ENCODE data around the gene LIMCH1.
"Not testable (repeated sequence)": the region's sequence is repeated elsewhere in the genome, so short reads cannot be mapped to it uniquely, and the experiment has no call there.

The LIMCH1 gene

DNA sequence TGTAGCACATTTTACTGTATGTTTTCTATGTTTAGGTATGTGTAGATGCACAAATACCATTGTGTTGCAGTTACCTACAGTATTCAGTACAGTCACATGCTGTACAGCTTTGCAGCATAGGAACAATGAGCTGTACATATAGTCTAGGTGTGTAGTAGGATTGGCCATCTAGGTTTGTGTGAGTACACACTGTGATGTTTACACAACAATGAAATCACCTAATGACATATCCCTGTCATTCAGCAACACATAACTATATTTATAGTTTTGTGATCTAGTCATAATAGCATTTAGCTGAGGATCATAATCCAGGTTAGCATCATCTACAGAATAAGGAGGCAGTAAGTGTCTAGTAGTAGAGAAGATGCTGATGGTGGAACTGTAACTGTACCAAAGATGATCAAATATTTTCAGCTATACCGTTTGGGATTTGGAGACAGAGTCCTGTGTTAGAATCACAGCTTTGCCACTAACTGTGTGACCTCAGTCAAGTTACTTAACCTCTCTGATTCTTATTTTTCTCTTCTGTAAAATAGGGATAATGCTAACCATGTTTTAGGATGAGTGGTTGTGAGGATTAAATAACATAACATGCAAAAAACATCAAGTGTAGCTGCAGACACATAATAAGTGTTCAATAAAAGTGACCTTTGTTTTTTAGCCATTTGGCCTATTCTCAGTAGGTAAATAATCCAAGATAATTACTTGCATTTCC lies 73.3 kb downstream of the LIMCH1 start:
- no peak for DNase-seq

DNA sequence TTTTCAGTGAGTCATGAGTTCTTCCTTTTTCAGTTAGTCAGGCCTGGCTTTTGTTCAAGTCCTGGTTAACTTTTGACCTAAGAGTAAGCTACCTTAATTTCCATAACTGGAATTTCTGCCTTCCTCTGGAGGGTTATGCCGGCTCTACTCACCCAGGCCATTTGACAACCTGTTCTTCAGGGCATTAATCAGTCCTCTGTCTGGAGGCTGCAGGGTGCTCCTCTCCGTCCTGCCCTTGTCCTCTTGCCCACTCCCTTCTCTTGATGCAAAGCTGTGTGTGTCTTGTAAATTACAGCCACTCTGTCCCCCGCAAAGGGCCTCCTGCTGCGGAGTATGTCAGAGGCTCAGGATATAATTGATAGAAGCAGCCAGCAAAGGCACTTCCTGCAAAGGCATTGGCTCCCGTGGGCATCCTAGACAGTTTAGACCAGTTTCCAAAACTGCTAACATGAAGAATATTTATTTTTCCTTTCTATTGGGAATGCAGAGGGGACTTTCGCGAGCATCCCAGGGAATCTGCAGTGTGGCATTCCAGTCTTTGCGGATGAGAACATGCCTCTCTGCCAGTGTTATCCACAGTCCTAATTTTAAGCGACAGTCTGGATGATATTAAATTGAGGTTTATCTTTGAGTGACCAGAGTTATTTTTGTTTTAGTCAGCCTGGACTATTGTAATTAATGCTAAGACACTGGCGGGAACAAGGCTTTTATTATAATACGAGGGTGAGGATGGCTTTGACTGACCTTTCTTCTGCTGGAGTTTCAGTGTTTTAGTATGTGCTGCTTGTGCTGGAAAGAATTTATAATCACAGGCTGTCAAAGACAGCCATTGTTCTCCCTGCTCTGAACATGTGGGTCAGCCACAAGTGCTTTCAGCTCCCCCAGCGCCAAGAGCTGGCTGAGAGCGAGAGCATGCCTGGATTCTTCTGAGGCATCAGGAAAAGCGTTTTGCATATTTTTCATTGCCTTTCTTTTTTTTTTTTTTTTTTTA lies 74.2 kb downstream of the LIMCH1 start:
- no peak for DNase-seq

- DNase-seq, result no peak
These were observed 75.4 kb downstream of the LIMCH1 start for GRCh38 chr4:41613386-41613785.

GRCh38 chr4:41613821-41614220 lies 75.9 kb downstream of the LIMCH1 start:
- DNase-seq, result no peak

- no peak for DNase-seq
These were observed 76.6 kb downstream of the LIMCH1 start for GRCh38 chr4:41614519-41614918.

DNA sequence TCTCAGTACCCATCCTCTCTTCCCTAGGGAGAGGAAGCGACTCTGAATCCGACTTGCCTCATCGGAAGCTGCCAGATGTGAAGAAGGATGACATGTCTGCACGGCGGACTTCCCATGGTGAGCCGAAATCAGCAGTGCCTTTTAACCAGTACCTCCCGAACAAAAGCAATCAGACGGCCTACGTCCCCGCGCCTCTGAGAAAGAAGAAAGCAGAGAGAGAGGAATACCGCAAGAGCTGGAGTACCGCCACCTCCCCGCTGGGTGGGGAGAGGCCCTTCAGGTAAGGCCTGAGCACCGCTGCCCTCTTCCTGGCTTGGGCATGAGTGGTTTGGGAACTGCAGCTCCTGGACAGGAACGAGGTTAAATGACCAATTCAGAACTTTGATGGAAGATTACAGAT lies 81.2 kb downstream of the LIMCH1 start:
- DNase-seq, result no peak

DNA sequence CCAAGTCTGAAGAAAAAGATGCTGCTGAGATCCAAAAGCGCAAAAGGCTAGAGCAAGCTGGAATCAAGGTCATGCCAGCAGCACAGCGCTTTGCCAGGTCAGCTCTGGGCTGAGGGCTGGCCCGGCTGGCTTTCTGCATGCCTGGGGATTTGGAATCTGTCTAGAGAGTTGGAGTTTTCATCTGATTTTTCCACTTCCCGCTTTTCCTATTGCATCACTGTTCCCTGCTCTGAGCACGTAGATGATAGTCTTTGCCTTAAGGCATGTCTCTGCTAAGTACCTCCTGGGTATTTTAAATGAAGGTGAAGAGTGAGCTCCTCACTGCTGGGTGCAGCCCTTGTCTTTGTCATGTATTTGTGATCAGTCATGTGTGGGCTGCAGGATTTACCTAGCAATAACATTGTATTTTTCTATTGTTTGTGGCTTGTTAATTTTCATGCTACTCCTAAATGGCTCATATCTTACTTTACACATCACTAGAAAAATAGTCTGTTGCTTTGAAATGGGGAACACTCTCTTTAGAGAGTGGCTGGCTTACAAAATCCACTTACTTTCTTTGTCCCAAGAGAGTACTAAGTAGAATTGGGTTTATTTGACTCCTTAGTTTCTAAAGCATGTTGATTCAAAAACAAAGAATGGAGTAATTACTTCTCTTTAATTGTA lies 82.8 kb downstream of the LIMCH1 start:
- no peak for DNase-seq

- DNase-seq, result no peak
These were observed 84.8 kb downstream of the LIMCH1 start for GRCh38 chr4:41622787-41623186.

GRCh38 chr4:41624765-41625164 lies 86.8 kb downstream of the LIMCH1 start:
- DNase-seq, result no peak

GRCh38 chr4:41625531-41625930 lies 87.6 kb downstream of the LIMCH1 start:
- DNase-seq, result no peak

GRCh38 chr4:41628936-41629335 lies 91.0 kb downstream of the LIMCH1 start:
- no peak for DNase-seq

DNA sequence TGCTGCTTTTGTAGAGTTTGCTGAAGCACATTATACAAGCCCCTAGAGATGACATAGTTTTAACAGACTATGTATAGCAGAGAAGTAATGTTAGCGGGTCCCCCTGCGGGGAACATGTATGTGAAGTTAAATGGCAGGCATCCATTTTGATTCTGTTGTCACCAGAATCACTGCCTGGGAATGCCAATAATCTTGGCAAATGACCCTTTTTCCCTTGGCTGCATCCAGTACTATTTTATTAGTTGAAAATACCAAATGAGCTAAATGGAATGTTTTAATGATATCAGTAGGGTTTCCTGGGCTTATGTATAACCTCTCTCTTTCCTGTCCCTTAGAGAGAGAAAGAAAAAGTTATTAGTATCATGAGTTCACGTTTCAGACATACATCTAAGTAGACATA lies 93.6 kb downstream of the LIMCH1 start:
- DNase-seq, result no peak

GRCh38 chr4:41632481-41633073 lies 94.6 kb downstream of the LIMCH1 start:
- DNase-seq, result peak; percentile 59

DNA sequence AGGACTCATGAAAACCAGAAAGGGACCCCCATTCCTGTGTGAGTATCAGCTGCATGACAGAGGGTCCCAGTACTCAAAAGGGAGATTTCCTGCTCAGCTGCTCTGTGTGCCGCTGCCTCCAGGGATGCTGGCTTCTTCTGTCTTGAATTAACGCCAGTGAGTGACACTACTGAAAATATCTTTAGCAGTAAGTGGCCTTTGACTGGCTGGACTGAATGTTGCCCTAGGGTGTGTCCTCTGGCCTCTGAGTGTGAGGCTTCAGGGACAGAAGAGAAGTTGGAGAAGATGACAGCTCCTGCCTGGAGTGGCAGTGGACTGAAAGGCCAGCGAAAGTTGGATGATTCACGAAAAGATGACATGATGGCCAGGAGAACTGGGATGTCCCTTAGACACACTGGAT lies 95.4 kb downstream of the LIMCH1 start:
- DNase-seq, result no peak

- no peak for DNase-seq
These were observed 97.5 kb downstream of the LIMCH1 start for GRCh38 chr4:41635441-41635840.

GRCh38 chr4:41638203-41638602 lies 100.2 kb downstream of the LIMCH1 start:
- no peak for DNase-seq

DNA sequence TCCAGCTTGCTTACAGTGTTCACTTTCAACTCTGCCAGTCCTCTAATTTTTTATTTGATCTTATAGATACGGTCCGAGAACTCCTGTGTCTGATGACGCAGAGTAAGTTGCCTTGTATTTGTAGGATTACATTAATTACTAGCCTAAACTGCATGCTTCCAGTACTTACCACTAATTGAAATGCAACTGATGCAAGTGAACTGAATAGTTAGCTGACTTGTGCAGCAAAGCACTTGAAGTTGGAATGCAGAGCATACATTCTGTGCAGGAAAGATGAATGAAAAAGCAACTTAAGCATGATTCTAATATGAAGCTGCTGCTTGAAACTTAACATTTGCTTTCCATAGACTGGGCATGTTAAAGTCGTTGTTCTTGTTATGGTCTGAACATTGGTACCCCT lies 100.9 kb downstream of the LIMCH1 start:
- no peak for DNase-seq

DNA sequence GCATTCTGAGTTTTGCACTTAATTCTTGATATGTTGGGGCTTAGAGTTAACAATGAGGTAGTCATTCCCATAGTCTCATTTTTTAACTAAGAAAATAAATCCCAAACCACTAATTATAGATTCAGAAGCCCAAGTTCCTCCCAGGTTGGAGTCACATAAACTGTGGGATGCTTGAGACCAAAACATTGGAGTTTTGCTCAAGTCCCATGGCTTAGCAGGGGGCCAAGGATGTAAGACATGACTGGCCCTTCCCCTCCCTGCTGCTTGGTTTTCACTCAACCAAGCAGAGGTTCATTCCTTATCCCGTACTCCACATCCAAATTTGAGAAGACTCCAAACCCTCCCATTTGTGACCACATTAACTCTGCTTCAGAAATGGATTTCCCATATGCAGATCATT lies 101.3 kb downstream of the LIMCH1 start:
- no peak for DNase-seq

- no peak for DNase-seq
These were observed 102.9 kb downstream of the LIMCH1 start for GRCh38 chr4:41640906-41641305.

DNA sequence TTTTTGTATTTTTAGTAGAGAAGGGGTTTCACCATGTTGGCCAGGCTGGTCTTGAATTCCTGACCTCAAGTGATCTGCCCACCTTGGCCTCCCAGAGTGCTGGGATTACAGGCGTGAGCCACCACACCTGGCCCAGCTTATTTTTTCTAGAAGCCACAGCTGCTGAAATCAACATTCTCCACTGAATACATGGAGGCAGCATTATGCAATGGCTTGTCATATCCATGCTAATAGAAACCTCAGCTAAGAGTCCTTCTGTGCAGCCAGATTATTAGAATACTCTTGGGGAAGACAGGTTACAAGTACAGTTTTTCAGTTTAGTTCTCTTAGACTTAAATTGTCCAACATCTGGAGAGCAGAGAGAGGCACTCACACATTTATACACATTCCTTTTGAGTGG lies 104.8 kb downstream of the LIMCH1 start:
- DNase-seq, result not testable (repeated sequence)

DNA sequence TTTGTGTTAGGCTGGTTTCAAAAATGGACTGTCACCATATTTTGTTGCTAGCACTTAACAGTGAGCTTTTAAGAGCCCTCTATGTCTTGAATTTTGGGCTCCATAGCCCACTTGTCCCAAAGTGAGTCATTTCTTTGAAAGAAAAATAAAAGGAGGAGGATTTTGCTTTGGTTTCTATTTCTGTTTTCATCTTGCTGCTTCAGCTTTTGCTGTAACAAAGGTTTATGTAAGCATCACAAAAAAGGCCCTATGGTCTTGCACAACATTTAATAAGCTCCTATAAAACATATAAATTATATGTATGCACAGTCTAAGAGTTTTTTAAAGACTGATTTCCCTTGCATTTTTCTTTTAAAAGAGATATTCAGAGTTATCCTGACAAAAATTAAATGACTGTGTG lies 105.4 kb downstream of the LIMCH1 start:
- DNase-seq, result no peak

DNA sequence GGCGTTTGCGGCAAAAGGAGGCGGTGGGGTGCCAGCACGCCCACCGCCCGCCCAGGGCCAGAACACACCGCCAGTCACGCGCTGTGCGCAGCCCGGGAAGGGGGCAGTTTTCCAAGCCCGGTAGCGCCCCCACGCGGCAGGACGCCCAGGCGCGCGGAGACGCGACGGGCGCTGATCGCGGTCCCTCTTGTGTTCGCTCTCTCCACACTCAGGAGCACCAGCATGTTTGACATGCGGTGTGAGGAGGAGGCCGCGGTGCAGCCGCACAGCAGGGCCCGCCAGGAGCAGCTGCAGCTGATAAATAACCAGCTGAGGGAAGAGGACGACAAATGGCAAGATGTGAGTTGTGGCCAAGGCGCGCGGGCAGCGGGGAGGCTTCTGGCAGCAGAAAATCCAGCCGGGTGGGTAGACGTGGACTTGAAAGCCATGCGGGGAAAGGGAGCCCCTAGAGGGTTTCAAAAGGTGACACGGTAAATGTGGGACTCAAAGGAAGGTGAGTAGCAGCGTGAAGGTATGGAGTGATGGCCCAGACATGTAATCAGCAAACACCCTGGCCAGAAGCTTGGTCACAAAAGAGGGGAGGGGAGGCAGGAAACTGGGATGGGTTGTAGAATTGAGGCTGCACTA lies 106.4 kb downstream of the LIMCH1 start:
- no peak for DNase-seq

DNA sequence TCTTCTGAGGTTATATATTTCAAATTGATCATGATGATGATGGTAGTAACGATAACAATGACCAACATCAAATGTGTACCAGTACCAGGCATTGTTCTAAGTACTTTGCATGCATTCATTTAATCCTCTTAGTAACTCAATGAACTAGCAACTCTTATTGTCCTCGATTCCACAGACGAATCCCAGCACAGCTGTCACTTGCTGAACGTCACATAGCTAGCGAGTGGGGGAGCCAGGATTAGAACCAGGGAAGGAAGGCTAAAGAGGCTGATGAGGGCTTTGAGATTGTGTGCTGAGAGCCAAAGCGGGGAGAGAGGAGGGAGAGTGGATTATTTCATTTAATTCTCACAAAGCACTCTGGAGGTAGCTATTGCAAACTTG lies 106.9 kb downstream of the LIMCH1 start:
- no peak for DNase-seq
